GM21526 (cell line): ENCODE data around the gene ANKRD13B.
"Not testable (repeated sequence)": the region's sequence is repeated elsewhere in the genome, so short reads cannot be mapped to it uniquely, and the experiment has no call there.

Experiments used
- ATAC-seq: cut with Tn5 transposase; IDR thresholded peaks from one replicate; pipeline ENCODE4 v1.9.1; 2021; ENCODE audit warnings: moderate library complexity; ENCODE audit not compliant: unreplicated experiment, low FRiP score

The ANKRD13B gene

DNA sequence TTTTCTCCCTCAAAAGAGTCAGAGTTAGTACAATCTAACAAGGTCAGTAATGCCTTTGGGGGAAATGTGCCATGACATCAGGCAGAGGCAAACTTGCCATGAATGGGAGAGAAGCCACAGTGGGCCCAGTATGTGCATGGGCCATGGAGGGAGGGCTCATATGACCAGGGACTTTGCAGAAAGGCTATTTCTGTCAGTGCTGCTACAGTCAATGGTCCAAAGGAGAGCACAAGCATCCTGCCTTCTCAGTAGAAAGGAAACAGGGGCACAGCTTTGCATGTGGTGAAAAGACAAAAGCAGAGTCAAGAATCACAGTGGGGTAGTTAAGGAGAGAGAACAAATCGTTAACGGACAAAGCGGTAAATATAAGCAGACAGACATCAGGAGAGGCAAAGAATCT, 41.0 kb downstream of the ANKRD13B start:
- no peak for ATAC-seq

DNA sequence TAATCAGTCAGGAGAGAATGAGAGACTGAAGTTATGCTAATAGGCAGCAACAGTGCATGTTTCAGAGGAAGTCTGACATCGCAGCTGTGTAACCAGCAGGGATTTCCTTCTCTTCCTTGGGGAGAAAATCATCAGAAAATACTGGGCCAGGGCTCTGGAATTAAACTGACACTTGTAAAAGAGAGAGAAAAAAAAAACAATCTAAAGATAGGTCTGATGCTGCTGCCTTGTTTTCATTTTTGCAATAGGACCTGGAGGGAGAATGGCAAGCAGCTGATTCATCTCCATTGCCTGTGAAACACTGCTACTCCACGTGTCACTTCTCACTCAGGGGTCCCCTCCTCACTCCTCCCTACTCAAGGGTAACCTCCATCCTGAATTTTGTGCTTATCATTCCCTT, 47.5 kb downstream of the ANKRD13B start:
- no peak for ATAC-seq

DNA sequence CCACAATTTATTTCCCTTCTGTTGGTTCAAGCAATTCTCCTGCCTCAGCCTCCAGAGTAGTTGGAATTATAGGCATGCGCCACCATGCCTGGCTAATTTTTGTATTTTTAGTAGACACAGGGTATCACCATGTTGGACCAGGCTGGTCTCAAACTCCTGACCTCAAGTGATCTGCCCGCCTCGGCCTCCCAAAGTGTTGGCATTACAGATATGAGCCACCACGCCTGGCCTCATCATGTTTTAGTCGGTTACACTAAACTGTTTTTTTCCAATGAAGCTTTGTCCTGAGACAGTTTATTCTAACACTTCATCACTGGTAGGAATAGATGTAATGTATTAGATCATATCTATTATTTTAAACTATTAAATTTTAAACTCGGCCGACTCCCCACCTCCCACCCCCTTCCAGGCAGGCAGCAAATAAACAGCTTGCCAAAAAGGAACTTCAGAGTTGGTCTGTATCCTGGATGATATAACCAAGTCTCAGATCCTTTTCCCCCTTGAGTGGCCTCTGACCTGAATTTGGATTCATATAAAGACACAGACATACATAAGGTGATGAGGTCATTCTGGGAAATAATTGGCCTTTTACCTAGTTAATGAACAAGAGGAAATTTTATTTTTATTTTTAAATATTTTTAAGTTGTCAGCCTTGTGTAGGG, 48.2 kb downstream of the ANKRD13B start:
- ATAC-seq, result no peak

DNA sequence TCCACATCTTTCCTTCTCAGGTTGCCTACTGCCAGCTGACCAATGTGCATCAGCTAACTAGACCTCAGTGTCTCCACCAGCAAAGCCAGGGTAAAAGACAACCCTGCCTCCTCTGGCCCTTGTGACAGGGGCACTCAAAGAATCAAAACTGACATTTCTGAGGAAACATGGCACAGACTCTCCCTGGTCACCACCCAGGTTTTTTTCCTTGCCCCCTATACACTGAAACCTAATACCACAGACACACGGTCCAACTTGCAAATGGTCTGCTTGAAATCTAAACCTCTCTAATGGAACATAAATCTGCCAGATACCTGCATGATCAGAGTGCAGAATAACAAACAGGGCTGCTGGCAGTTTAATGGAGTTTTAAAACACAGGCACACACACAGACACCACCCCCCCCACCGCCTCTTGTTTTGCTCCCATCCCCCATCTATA, 49.3 kb downstream of the ANKRD13B start:
- ATAC-seq, result no peak

DNA sequence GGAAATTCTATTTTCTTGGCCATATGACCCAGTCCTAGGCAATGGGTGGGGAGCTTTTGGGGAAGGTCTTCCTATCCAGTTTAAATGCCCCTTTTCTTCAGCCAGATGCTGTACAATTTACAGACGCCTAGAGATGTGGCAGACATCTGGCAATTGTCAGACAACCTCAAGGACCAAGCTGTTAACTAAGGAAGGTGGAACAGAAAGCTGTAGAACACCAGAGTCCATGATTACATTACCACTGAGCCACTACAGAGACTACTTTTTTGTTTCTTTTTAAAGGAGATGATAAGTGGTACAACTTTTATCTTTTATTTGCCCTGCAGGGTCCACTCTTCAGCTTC, 50.9 kb downstream of the ANKRD13B start:
- no peak for ATAC-seq

DNA sequence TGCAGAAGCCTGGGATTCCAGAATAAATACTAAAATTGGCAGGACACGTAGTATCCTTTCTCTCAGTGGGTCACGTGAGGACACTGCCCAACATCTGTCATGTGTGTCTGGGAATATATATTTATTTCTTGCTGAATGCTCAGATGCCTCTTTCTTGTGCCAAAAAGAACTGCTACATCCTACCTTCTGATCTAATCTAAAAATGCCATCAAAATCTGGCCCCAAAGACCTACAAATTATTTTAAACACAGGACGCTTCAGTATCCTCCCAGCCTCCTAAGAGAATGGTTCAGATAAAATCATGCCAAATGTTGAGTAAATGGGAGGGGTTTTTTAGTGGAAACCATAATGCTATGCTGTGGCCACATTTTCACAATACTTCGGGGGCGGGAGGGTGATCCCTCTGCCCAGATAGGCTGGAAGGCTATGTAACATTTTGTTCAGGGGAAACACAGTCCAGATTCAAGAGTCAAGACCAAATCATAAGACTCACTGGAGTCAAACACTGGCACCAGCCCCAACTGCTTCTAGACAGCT, 52.7 kb downstream of the ANKRD13B start:
- no peak for ATAC-seq

DNA sequence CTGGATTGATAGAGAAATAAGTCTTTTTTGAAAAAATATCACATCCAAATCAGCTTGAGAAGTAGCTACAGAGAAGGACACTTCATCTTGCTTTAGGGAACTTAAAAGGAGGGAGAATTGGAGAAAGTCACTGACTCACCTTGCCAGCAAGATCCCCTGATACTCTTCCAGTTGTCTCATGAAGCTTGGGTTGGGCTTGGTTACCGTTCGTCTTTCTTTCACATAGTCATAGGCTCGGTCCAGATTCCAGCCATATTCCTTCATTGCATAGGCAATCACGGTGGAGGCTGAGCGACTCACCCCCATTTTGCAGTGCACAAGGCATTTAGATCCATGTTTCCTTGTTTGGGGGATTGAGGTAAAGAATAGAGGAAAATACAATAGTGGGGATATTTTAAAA, 55.1 kb downstream of the ANKRD13B start:
- no peak for ATAC-seq

DNA sequence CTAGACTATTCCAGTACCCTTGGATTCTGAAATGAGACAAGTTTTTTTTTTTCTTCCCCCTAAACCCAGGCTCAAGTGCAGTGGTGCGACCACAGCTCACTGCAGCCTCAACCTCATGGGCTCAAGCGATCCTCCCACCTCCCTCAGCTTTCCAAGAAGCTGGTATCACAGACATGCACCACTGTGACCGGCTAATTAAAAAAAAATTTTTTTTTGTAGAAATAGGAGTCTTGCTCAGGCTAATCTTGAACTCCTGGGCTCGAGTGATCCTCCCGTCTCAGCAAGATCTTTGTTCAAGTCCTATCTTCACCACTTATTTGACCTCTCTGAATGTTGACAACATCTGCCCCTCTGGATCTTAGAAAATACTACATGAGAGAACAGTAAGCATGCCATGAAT, 56.4 kb downstream of the ANKRD13B start:
- no peak for ATAC-seq

DNA sequence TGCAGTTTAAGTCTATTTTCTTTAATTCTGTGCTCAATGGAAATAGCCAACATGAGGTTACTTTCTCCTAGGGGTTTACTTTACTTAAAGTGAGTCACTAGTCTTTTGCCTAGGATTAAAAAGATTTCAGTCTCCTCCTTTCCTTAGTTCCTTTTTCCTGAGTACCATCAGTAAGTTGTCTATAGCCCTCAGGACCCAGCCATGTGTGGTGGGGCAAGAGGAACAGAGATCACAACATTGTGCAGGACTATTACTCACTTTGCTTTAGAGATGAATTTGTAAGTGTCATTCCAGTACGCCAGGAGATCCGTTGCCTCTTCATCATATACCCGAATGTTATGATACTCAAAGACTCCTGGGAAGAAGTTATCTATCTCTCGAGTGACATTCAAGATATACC, 57.5 kb downstream of the ANKRD13B start:
- no peak for ATAC-seq

DNA sequence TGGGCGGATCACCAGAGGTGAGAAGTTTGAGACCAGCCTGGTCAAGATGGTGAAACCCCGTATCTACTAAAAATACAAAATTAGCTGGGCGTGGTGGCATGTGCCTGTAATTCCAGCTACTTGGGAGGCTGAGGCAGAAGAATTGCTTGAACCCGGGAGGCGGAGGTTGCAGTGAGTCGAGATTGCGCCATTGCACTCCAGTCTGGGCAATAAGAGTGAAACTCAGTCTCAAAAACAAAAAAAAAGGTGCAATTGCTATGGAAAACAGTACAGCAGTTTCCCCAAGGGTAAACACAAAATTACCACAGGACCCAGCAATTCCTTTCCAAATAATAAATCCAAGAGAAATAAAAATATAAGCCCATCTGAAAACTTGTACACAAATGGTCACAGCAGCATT, 59.0 kb downstream of the ANKRD13B start:
- not testable (repeated sequence) for ATAC-seq

DNA sequence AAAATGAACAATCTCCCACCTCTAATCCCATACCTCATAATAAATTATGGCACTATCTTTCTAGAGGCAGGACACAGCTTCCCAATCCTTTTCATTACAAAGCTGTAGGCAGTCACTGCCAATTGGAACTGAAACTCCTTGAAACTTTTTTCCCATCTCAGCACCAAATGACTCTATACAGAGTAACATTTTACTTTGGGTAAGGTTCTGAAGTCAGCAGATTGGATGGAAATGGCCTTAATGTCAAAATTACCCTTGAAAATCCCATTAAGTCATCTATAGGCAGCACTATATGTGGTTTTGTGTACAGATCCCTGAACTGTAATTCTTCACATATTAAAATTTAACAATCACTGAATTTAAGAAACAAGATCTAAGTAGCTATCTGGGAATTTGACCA, 60.0 kb downstream of the ANKRD13B start:
- no peak for ATAC-seq

DNA sequence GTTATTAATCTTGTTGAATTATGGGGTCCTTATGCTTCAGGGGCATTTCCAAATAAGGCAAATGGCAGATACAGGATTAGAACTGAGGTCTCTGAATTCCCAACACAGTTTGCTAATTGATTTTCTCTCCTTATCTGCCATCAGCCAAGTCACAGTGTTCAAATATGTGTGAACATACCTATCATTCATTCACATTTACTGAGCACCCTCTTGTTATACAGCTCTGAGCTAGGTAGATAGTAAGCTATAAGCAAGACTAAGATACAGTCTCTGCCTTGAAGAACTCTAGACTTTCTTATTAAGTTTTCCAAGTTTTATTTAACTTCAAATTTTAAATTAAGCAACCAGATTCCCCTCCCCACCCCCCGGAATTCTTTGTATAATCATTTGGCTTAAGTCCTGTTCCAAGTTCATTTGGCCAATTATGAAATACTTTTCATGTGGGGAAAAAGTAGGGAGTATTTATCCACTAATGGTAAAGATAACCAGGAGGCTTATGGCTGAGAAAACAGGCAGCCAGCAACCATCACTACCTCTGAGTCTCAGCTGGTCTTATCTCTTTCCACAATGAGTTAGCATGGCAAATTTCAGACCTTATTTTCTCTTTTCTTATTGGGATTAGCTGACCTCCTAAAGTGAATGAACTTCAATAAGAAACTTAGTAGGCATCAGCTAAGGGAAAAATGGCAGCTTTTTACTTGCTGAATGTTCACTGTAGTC, 61.2 kb downstream of the ANKRD13B start:
- no peak for ATAC-seq

DNA sequence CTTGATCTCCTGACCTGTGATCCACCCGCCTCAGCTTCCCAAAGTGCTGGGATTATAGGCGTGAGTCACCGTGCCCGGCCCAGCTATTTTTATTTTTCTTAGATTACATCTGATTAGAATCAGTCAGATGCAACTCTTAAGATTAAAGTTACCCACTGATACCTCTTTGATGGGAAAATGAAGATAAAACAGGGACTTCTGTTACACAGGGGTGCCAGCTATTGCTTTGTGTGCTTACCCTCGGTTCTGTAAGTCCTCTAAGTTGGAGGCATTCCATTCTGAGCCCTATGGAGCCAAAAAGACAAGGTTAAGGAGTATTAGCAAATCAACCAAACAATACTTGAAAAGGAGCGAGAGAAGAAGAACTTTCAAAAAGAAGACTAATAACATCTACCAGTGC, 62.4 kb downstream of the ANKRD13B start:
- ATAC-seq, result no peak

DNA sequence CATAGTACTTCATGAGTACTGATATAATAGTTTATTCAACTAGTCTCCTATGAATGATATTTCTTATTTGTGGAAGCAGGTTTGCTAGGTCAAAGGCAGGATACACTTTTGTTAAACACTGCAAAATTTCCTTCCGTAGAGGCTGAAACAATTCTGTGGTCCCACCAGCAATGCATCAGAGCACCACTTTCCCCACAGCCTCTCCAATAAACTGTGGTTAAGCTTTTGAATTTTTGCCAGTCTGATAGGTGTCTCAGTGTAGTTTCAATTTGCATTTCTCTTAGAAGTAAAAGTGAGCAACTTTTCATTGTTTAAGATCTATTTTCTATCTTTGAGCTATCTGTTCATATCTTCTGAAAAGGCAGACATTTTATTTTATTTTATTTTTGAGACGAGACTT, 66.2 kb downstream of the ANKRD13B start:
- ATAC-seq, result no peak

DNA sequence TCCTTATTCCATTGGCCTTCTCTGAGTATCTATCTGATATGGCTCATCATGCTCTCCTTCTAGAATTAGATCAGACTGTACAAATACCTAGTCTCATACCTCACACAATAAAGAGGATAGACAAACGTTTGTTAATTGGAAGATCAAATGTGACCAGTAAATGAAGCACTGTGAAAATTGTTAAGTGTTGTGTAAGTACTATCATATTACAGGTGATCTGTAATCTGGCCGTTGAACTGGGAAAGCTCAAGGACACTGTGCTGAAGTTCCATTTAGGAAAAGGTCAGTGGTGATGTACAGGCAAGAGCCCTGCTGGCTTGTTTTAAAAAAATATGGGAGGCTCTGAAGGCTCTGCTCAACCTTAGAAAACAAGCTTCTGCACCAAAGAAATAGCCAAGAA, 68.3 kb downstream of the ANKRD13B start:
- no peak for ATAC-seq

DNA sequence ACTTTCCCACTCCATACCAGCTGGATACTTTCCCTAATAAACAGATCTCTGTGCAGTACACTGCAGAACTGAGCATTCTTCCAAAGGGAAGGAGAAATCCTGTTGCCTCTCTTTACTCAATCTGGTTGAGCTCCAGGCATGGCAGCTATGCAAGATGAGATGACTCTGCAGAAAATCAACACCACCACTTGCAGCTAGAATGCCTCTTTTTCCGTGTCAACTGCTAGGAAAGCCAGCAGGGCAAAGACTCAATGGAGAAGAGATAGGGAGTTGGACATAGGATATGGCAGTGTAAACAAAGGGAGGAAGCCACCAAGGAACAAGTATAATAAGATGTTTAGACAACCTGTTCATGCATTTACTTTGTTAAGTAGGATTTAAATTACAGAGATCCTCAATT, 70.2 kb downstream of the ANKRD13B start:
- ATAC-seq, result no peak
